K562 (cell line): ENCODE measurements around the gene TXLNA. TPM values are rescaled to one million over a fixed set of nuclear protein-coding genes. Genes with fewer than 3 reads are reported as not detected.

ENCODE experiments used
- CBX8 ChIP-seq: fragments of 200-600 bp; sonication (generic); IDR thresholded peaks from 2 replicates; pipeline ENCODE4 v1.6.1; 2012; ENCODE audit warnings: borderline replicate concordance, mixed run types, low read depth, mild to moderate bottlenecking, moderate library complexity, mixed read lengths, low read length, control low read depth, inconsistent platforms; ENCODE audit not compliant: poor library complexity, severe bottlenecking; ENCODE audit errors: extremely low read depth
- E2F1 ChIP-seq: sonication (generic); formaldehyde crosslinking; IDR thresholded peaks from 2 replicates; pipeline ENCODE4 v1.8.1; 2023; ENCODE audit warnings: mild to moderate bottlenecking, missing genetic modification reagents, moderate library complexity
- E4F1 ChIP-seq: fragments of 250-450 bp; sonication (Bioruptor Pico); IDR thresholded peaks from 2 replicates; pipeline ENCODE4 v1.5.0; 2021; ENCODE audit warnings: mild to moderate bottlenecking, borderline replicate concordance
- FOXM1 ChIP-seq, 2 experiments: fragments of 450-650 bp in 1 of 2; sonication (generic) in 1 of 2; formaldehyde crosslinking in 1 of 2; IDR thresholded peaks; 2 replicates each; pipeline versions ENCODE4 v1.6.1 to v1.9.0; 2017 to 2022; ENCODE audit warnings: low read depth in 2 of 2, mild to moderate bottlenecking in 2 of 2, missing genetic modification reagents in 1 of 2, moderate library complexity in 1 of 2
- FOXP4 ChIP-seq: sonication (generic); formaldehyde crosslinking; IDR thresholded peaks from 2 replicates; pipeline ENCODE4 v1.8.0; 2022; ENCODE audit warnings: mild to moderate bottlenecking, missing genetic modification reagents, borderline replicate concordance
- HINFP ChIP-seq: fragments of 450-650 bp; conservative IDR thresholded peaks from 2 replicates; pipeline ENCODE4 v1.6.1; 2016; ENCODE audit warnings: missing genetic modification characterization, low read depth, mild to moderate bottlenecking, control low read depth, missing compliant biosample characterization
- ILK ChIP-seq: fragments of 450-650 bp; IDR thresholded peaks from 2 replicates; pipeline ENCODE4 v1.6.1; 2016; ENCODE audit warnings: missing genetic modification characterization, low read depth, mild to moderate bottlenecking, missing compliant biosample characterization, moderate library complexity, borderline replicate concordance
- KAT2B ChIP-seq: IDR thresholded peaks from one replicate; pipeline ENCODE4 v1.6.1; 2012; ENCODE audit warnings: low read depth, mild to moderate bottlenecking, control low read depth, inconsistent platforms, low read length, moderate library complexity
- KDM5B ChIP-seq: fragments of 200-600 bp; sonication (generic); IDR thresholded peaks from 2 replicates; pipeline ENCODE4 v1.6.1; 2012; ENCODE audit warnings: low read depth, mild to moderate bottlenecking, moderate library complexity, low read length, control low read depth, inconsistent platforms; ENCODE audit not compliant: insufficient replicate concordance
- MTF1 ChIP-seq: fragments of 250-450 bp; sonication (Bioruptor Pico); IDR thresholded peaks from 2 replicates; pipeline ENCODE4 v1.9.0; 2021; ENCODE audit warnings: moderate library complexity, mild to moderate bottlenecking, inconsistent platforms, borderline replicate concordance
- SIRT6 ChIP-seq: IDR thresholded peaks from one replicate; pipeline ENCODE4 v1.6.1; 2012; ENCODE audit warnings: low read depth, mild to moderate bottlenecking, control low read depth, inconsistent platforms, low read length, moderate library complexity
- TOE1 ChIP-seq, 2 experiments: fragments of 450-650 bp in 1 of 2; sonication (generic) in 1 of 2; formaldehyde crosslinking in 1 of 2; IDR thresholded peaks; 2 replicates each; pipeline versions ENCODE4 v1.7.1 to v1.8.0; 2016 to 2022; ENCODE audit warnings: borderline replicate concordance in 2 of 2, mild to moderate bottlenecking in 2 of 2, antibody characterized with exemption in 1 of 2, inconsistent platforms in 1 of 2, low read depth in 1 of 2, missing genetic modification reagents in 1 of 2, moderate library complexity in 1 of 2
- U2AF2 ChIP-seq: fragments of 200-400 bp; formaldehyde crosslinking; optimal IDR thresholded peaks from 2 replicates; pipeline ENCODE3; 2017; ENCODE audit warnings: low read depth, mild to moderate bottlenecking, low read length
- ZNF431 ChIP-seq: sonication (generic); formaldehyde crosslinking; IDR thresholded peaks from 2 replicates; pipeline ENCODE4 v1.8.0; 2022; ENCODE audit warnings: mild to moderate bottlenecking, missing genetic modification reagents
- ZNF436 ChIP-seq: fragments of 250-450, 450-650 bp; sonication (Bioruptor Pico); formaldehyde crosslinking; IDR thresholded peaks from 2 replicates; pipeline ENCODE4 v1.7.0; 2020; ENCODE audit warnings: mild to moderate bottlenecking
- ZNF707 ChIP-seq: fragments of 250-450 bp; sonication (Bioruptor Pico); conservative IDR thresholded peaks from 2 replicates; pipeline ENCODE4 v1.8.0; 2022; ENCODE audit warnings: inconsistent platforms, mild to moderate bottlenecking, moderate library complexity
- polyA plus RNA-seq, 8 experiments: library from polyadenylated mRNA; depleted of rRNA in 4 of 8; stranded (reverse) in 5 of 8; unstranded in 3 of 8; fragments of >200 nt; fragmentation: Nextera tagmentation in 2 of 8; fragmentation: Illumina TruSeq in 1 of 8; extraction: Ambion mirVana in 2 of 8; extraction: Trizol in 1 of 8; gene quantifications; 2 replicates each; pipeline versions ENCODE4 v1.2.1 to v1.2.3, GENCODE V29; 2011 to 2014; ENCODE audit warnings: inconsistent platforms in 1 of 8, missing spikeins in 1 of 8
- total RNA-seq, 7 experiments: library from RNA; depleted of rRNA in 6 of 7; stranded (reverse); fragments of >200 nt in 6 of 7; fragmentation: Illumina TruSeq in 2 of 7; extraction: Trizol in 2 of 7; gene quantifications; 2 replicates each; pipeline versions ENCODE4 v1.2.1 to v1.2.3, GENCODE V29; 2011 to 2021; ENCODE audit warnings: low replicate concordance in 1 of 7

TXLNA gene
- total and polyA plus RNA-seq, 9 of the 15 experiments (the other 6 are each of a cell fraction or from before 2014, with no cell fraction given) = 9.2 to 54.5 (median 39.3) TPM

GRCh38 chr1:32179443-32180185 lies at the start of gene TXLNA (continued):
- TF ChIP-seq E4F1 (CRISPR knock-in tag) (no peak), ZNF707 (CRISPR knock-in tag) (no peak), MTF1 (no peak), HINFP (tag) (no peak; the same call in 1 of the 2 replicates), U2AF2 (no peak), ILK (tag) (no peak), E2F1 (CRISPR knock-in tag) (peak; percentile 82), FOXM1 (IDR thresholded peaks at IDR 0.05; ENCODE audit: low read depth) (no peak), FOXM1 (CRISPR knock-in tag; IDR thresholded peaks at IDR 0.05; ENCODE audit: low read depth) (no peak), CBX8 (no peak), KAT2B (no peak), KDM5B (peak; percentile 84), FOXP4 (peak; percentile 86; the same call in 1 of the 2 replicates), ZNF436 (CRISPR knock-in tag) (peak; percentile 49; the same call in 1 of the 2 replicates), ZNF431 (0 out of 2 replicates have a peak, but pooled peaks have one; percentile 65), TOE1 (IDR thresholded peaks at IDR 0.05; ENCODE audit: borderline replicate concordance) (0 out of 2 replicates have a peak, but pooled peaks have one; percentile 62), TOE1 (CRISPR knock-in tag; IDR thresholded peaks at IDR 0.05; ENCODE audit: borderline replicate concordance, low read depth) (peak; percentile 78), SIRT6 (no peak)
